HepG2 (cell line): Measurements from ENCODE around the gene SLC12A1. TPM values are rescaled to one million over a fixed set of nuclear protein-coding genes. Genes with fewer than 3 reads are reported as not detected.

Experiments
- ATAC-seq: fragments of 200-7000 bp; cut with Tn5 transposase; 3 replicates; pipeline ENCODE4 v1.9.1; 2020; ENCODE audit warnings: mild to moderate bottlenecking, moderate library complexity
- BruUV-seq: library from RNA; stranded (reverse); fragments of 400-500 nt; replicated peaks from 2 replicates; lab custom pipeline; 2021; lab: Mats Ljungman, UMichigan
- CTCF ChIA-PET: fragments of 300-600 bp; formaldehyde crosslinking; extraction: SDS; loops from one replicate; lab custom pipeline; 2021; ENCODE audit warnings: low total read pairs, inconsistent platforms, low intra/inter-chr PET ratio; lab: Yijun Ruan, JAX
- POLR2A ChIA-PET: fragments of 350-600 bp; sonication (Branson Sonifier 250); formaldehyde crosslinking; loops from one replicate; lab custom pipeline; 2020; ENCODE audit warnings: antibody characterized with exemption, inconsistent platforms; lab: Yijun Ruan, JAX
- DNase-seq: peaks from one replicate; pipeline ENCODE4 v3.0.0-alpha.2; 2015; ENCODE audit warnings: low spot score
- FAIRE-seq: peaks from 3 replicates; lab custom pipeline; 2011; peaks lifted over from hg19 to GRCh38; lab: Jason Lieb, UNC
- H2AFZ ChIP-seq: one replicate; pipeline ENCODE4 v1.6.1; 2011; ENCODE audit warnings: low read length, inconsistent platforms
- H3K27ac ChIP-seq: fragments of 300-600 bp; 3 replicates; pipeline ENCODE4 v1.8.0; 2011; ENCODE audit warnings: mixed run types, mild to moderate bottlenecking, mixed read lengths, low read length, inconsistent platforms; ENCODE audit not compliant: insufficient read depth; ENCODE audit errors: extremely low read length
- H3K27me3 ChIP-seq, 2 experiments: fragments of 200-600 bp in 1 of 2; 2 replicates in 1 of 2; 3 replicates in 1 of 2; pipeline versions ENCODE4 v1.6.0 to v1.8.0; 2011; ENCODE audit warnings: low read length in 2 of 2, mild to moderate bottlenecking in 2 of 2, moderate library complexity in 2 of 2, inconsistent platforms in 1 of 2; ENCODE audit not compliant: insufficient read depth in 2 of 2, control insufficient read depth in 1 of 2
- H3K36me3 ChIP-seq, 2 experiments: fragments of 200-600 bp in 1 of 2; replicated peaks in 1 of 2; 2 replicates in 1 of 2; 3 replicates in 1 of 2; pipeline versions ENCODE4 v1.5.1 to v1.8.0; 2011; ENCODE audit warnings: low read length in 2 of 2, inconsistent platforms in 1 of 2; ENCODE audit not compliant: insufficient read depth in 2 of 2, control insufficient read depth in 1 of 2
- H3K4me1 ChIP-seq: 2 replicates; pipeline ENCODE4 v1.5.1; 2012; ENCODE audit warnings: low read length, inconsistent platforms; ENCODE audit not compliant: insufficient read depth
- H3K4me2 ChIP-seq: 2 replicates; pipeline ENCODE4 v1.6.0; 2011; ENCODE audit warnings: low read depth, low read length, inconsistent platforms
- H3K4me3 ChIP-seq, 3 experiments: fragments of 200-600 bp in 1 of 3; sonication (generic), shearing (Covaris generic) in 1 of 3; replicated peaks in 1 of 3; 2 replicates each; pipeline ENCODE4 v1.5.1; 2011 to 2016; ENCODE audit warnings: low read length in 3 of 3, inconsistent platforms in 2 of 3, low read depth in 2 of 3, mild to moderate bottlenecking in 2 of 3, control low read depth in 1 of 3, mixed read lengths in 1 of 3; ENCODE audit not compliant: insufficient read depth in 1 of 3
- H3K79me2 ChIP-seq: one replicate; pipeline ENCODE4 v1.6.1; 2011; ENCODE audit warnings: low read length, inconsistent platforms; ENCODE audit not compliant: insufficient read depth
- H3K9ac ChIP-seq: 2 replicates; pipeline ENCODE4 v1.6.0; 2011; ENCODE audit warnings: mild to moderate bottlenecking, low read depth, low read length, inconsistent platforms; ENCODE audit not compliant: insufficient read depth
- H3K9me3 ChIP-seq: 2 replicates; pipeline ENCODE4 v1.5.1; 2012; ENCODE audit warnings: mild to moderate bottlenecking, low read length
- H4K20me1 ChIP-seq: 2 replicates; pipeline ENCODE4 v1.6.0; 2011; ENCODE audit warnings: inconsistent platforms, mild to moderate bottlenecking, low read length, moderate library complexity; ENCODE audit not compliant: insufficient read depth
- DNMT3B ChIP-seq: conservative IDR thresholded peaks from 2 replicates; pipeline ENCODE4 v1.6.1; 2016; ENCODE audit warnings: missing biosample characterization, control low read depth
- ETV6 ChIP-seq: sonication (generic); formaldehyde crosslinking; conservative IDR thresholded peaks from 2 replicates; pipeline ENCODE4 v1.4.0; 2020; ENCODE audit warnings: missing genetic modification reagents
- FOXP1 ChIP-seq, 2 experiments: fragments of 450-650 bp in 1 of 2; IDR thresholded peaks; 2 replicates each; pipeline ENCODE4 v1.6.1; 2017 to 2018; ENCODE audit warnings: antibody characterized with exemption in 1 of 2
- HDAC6 ChIP-seq: fragments of 200-600 bp; sonication (generic); IDR thresholded peaks from 2 replicates; pipeline ENCODE4 v1.7.0; 2017; ENCODE audit warnings: mild to moderate bottlenecking, antibody characterized with exemption, low read length, low read depth
- HINFP ChIP-seq: sonication (generic); formaldehyde crosslinking; IDR thresholded peaks from 2 replicates; pipeline ENCODE4 v1.4.0; 2020; ENCODE audit warnings: low read depth, mild to moderate bottlenecking, missing genetic modification reagents
- HMGXB3 ChIP-seq: sonication (generic); formaldehyde crosslinking; IDR thresholded peaks from 2 replicates; pipeline ENCODE4 v1.4.0; 2020; ENCODE audit warnings: missing genetic modification reagents, borderline replicate concordance
- HNRNPK ChIP-seq: fragments of 200-400 bp; formaldehyde crosslinking; IDR thresholded peaks from 2 replicates; pipeline ENCODE4 v1.6.1; 2018; ENCODE audit warnings: low read length, low read depth, moderate library complexity, mild to moderate bottlenecking; ENCODE audit not compliant: poor library complexity, severe bottlenecking
- KDM2A ChIP-seq: sonication (generic); formaldehyde crosslinking; IDR thresholded peaks from 2 replicates; pipeline ENCODE4 v1.4.0; 2020; ENCODE audit warnings: low read depth, missing genetic modification reagents, borderline replicate concordance
- PAF1 ChIP-seq: IDR thresholded peaks from 2 replicates; pipeline ENCODE4 v1.6.1; 2016; ENCODE audit warnings: missing genetic modification reagents, missing compliant biosample characterization
- RARG ChIP-seq: sonication (generic); formaldehyde crosslinking; IDR thresholded peaks from 2 replicates; pipeline ENCODE4 v1.4.0; 2020; ENCODE audit warnings: low read depth, mild to moderate bottlenecking, missing genetic modification reagents
- SIX4 ChIP-seq: sonication (generic); formaldehyde crosslinking; IDR thresholded peaks from 2 replicates; pipeline ENCODE4 v1.4.0; 2020; ENCODE audit warnings: missing genetic modification reagents
- ZBTB38 ChIP-seq: sonication (generic); formaldehyde crosslinking; IDR thresholded peaks from 2 replicates; pipeline ENCODE4 v1.5.1; 2020; ENCODE audit warnings: mild to moderate bottlenecking, missing genetic modification reagents
- ZNF577 ChIP-seq: sonication (generic); formaldehyde crosslinking; IDR thresholded peaks from 2 replicates; pipeline ENCODE4 v1.4.0; 2020; ENCODE audit warnings: mild to moderate bottlenecking, low read depth, missing genetic modification reagents, borderline replicate concordance
- ZNF644 ChIP-seq: IDR thresholded peaks from 2 replicates; pipeline ENCODE4 v1.6.1; 2016; ENCODE audit warnings: low read depth
- whole genome bisulfite sequencing: methylation state at CpG from one replicate; pipeline ENCODE4 v1.1.6; 2017; ENCODE audit warnings: low lambda C conversion rate; 5-methylcytosine and 5-hydroxymethylcytosine counted together
- in situ Hi-C: cut with HindIII; loops from 2 replicates; pipeline ENCODE4 v1.10.0; 2017; ENCODE audit warnings: low pct_unique_long_range_greater_than_20kb; ENCODE audit not compliant: extremely low pct_ligation_motif_present
- intact Hi-C: fragments of 100-400 bp; cut with micrococcal nuclease; formaldehyde crosslinking; loops from one replicate; pipeline ENCODE4 v1.10.0; 2022; ENCODE audit not compliant: unreplicated experiment
- polyA plus RNA-seq, 8 experiments: library from polyadenylated mRNA; depleted of rRNA in 3 of 8; stranded (reverse) in 7 of 8; unstranded in 1 of 8; fragments of >200 nt; fragmentation: Illumina TruSeq in 4 of 8; extraction: Trizol in 4 of 8; gene quantifications; 2 replicates each; pipeline versions ENCODE4 v1.2.1 to v1.2.3, GENCODE V29; 2011 to 2016; ENCODE audit warnings: low read depth in 4 of 8, missing spikeins in 1 of 8, mixed read lengths in 1 of 8; ENCODE audit not compliant: insufficient read depth in 1 of 8
- total RNA-seq, 5 experiments: library from RNA; depleted of rRNA; stranded (reverse); fragments of >200 nt; fragmentation: Illumina TruSeq; extraction: Trizol; gene quantifications; 2 replicates each; pipeline ENCODE4 v1.2.3, GENCODE V29; 2016; ENCODE audit warnings: low read depth in 1 of 5

Gene SLC12A1
- total and polyA plus RNA-seq, 2 of the 13 experiments (the other 11 are each of a cell fraction or from before 2014, with no cell fraction given): not detected

GRCh38 chr15:48340111-48340510 lies 134.0 kb downstream of the SLC12A1 start:
- ChIA-PET CTCF (no interaction called here), POLR2A (no interaction called here)
- Histone ChIP-seq H3K9ac (no peak overlapping the region), H3K36me3 (peaks cover 2 to 41% of the 10 kb centered on the region in 2 experiments), H3K79me2 (no peaks in the 10 kb centered on the region), H2AFZ (no peak overlapping the region), H3K27ac (no peak overlapping the region), H4K20me1 (no peaks in the 10 kb centered on the region), H3K4me3 (no peak overlapping the region), H3K4me1 (no peaks in the 10 kb centered on the region), H3K4me2 (no peak overlapping the region), H3K27me3 (no peaks in the 10 kb centered on the region), H3K9me3 (no peaks in the 10 kb centered on the region)
- DNase-seq (no peak), ATAC-seq (no peak), FAIRE-seq (no peak)
- in situ Hi-C loops (no loop called here), intact Hi-C loops (no loop called here)
- no TSS peak for BruUV-seq
- WGBS: 98% methylated on average over 4 of the region's 4 CpGs
- TF ChIP-seq ZNF577 (CRISPR knock-in tag) (no peak), HNRNPK (peak; percentile 21)

GRCh38 chr15:48343865-48344264 lies 137.8 kb downstream of the SLC12A1 start:
- Histone ChIP-seq H4K20me1 (no peaks in the 10 kb centered on the region), H3K27me3 (no peaks in the 10 kb centered on the region), H3K4me2 (no peak overlapping the region), H3K9me3 (no peaks in the 10 kb centered on the region), H3K9ac (no peak overlapping the region), H3K4me1 (no peaks in the 10 kb centered on the region), H3K79me2 (no peaks in the 10 kb centered on the region), H3K27ac (no peak overlapping the region), H2AFZ (no peak overlapping the region), H3K36me3 (peaks cover 2 to 24% of the 10 kb centered on the region in 2 experiments; a peak in 3 of 5 replicates), H3K4me3 (no peak overlapping the region)
- ChIA-PET CTCF (no interaction called here), POLR2A (no interaction called here)
- DNase-seq (no peak), FAIRE-seq (no peak), ATAC-seq (no peak)
- in situ Hi-C loops (no loop called here), intact Hi-C loops (no loop called here)
- WGBS: 99% methylated on average over 3 of the region's 6 CpGs
- BruUV-seq: no TSS peak
- TF ChIP-seq ZNF644 (CRISPR knock-in tag): no peak
- TF ChIP-seq PAF1 (CRISPR knock-in tag): no peak
- no peak for TF ChIP-seq HINFP (CRISPR knock-in tag)
- no peak for TF ChIP-seq HDAC6
- TF ChIP-seq ZBTB38 (CRISPR knock-in tag): no peak
- no peak for TF ChIP-seq FOXP1 (IDR thresholded peaks at IDR 0.05)
- TF ChIP-seq FOXP1 (CRISPR knock-in tag; IDR thresholded peaks at IDR 0.05): no peak
- no peak for TF ChIP-seq HMGXB3 (CRISPR knock-in tag)
- no peak for TF ChIP-seq ETV6 (CRISPR knock-in tag)
- no peak for TF ChIP-seq KDM2A (CRISPR knock-in tag)
- TF ChIP-seq SIX4: no peak
- no peak for TF ChIP-seq DNMT3B (CRISPR knock-in tag)
- TF ChIP-seq RARG (CRISPR knock-in tag): no peak
